Measurements from ENCODE around the gene CLASP2.

DNA sequence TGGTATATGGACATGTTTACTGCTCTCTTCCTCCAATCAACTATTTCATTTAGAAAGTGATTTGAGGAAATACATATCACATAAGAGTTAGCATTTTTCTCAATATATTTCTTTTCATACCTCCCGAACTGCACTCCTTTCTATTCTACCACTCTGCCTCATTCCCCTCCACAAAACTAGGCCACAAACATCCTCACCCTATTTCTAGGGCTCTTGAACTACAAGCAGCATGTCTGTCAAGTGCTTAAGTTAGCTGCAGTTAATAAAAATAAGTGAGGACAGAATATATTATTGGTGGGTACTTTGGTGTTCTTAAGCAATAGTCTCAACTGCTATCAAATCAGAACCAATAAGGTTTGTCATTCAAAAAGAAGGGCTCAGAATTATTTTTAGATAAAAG, 125.1 kb downstream of the CLASP2 start:
- TF ChIP-seq GATA2 (IDR thresholded peaks at IDR 0.05; ENCODE audit: low read depth, low read length) = no peak
- TF ChIP-seq GATA3 (IDR thresholded peaks at IDR 0.05; ENCODE audit: low read depth, low read length) = no peak
